ENCODE data around the gene MPRIP.

Gene MPRIP

DNA sequence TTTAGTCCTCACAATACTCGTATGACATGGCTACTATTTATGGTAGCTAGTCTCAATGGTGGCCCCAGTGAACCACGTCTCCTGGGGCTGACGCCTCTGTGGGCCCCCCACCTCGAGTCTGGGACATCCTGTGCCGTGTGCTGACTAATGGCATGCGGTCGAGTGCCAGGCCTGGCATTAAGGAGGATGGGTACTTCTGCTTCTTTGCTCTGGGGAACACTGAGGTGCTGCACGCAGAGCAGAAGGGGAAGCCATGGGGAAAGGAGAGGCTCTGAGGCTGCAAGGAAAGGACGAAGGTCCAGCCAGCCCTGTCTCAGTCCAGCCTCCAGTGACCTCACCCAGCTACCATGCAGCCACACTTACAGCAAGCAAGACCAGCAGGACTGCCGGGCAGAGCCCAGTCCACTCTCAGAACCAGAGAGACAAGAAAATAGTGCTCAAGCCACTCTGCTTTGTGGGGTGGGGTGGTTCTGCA, 5.7 kb upstream of the MPRIP start (continued):
- TF ChIP-seq ZNF561 (tag by site-specific recombination; IDR thresholded peaks at IDR 0.05; ENCODE audit: borderline replicate concordance) (no peak), ZNF37A (tag by site-specific recombination; IDR thresholded peaks at IDR 0.05) (no peak), WT1 (tag by site-specific recombination; IDR thresholded peaks at IDR 0.05) (no peak), SALL2 (tag by site-specific recombination; IDR thresholded peaks at IDR 0.05; ENCODE audit: borderline replicate concordance) (no peak), KLF16 (tag by site-specific recombination; IDR thresholded peaks at IDR 0.05) (no peak), ZNF239 (tag by site-specific recombination; IDR thresholded peaks at IDR 0.05) (no peak)

DNA sequence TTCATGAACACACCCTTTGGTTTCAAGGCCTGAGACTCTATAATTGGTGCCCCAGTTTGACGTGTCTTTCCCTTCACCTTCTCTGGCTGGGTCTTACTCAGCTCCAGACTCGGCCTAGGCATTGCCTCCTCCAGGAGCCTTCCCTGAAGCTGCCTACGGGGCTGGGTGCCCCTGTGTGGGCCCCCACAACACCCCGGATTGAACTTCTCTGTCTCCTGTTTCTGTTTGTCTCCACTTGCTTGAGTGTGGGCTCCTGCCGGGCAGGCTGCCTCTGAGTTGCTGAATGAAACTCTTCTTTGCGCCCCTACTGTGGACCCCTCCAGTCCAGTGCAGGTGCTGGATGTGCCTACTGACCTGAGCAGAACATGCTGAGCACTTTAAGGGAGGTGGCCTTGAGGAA, 2.3 kb upstream of the MPRIP start:
- H3K36me3 ChIP-seq (ENCODE audit: control insufficient read depth in 2 of 2, insufficient read depth in 1 of 2, low read length in 2 of 2), result no peaks in the 10 kb centered on the region
- H3K27ac ChIP-seq (ENCODE audit: extremely low read depth, low read depth, low read length), result no peak overlapping the region
- H3K4me1 ChIP-seq (ENCODE audit: control insufficient read depth, insufficient read depth, low read length), result peaks cover 8% of the 10 kb centered on the region
- H3K9me3 ChIP-seq (ENCODE audit: control insufficient read depth, insufficient read depth, low read depth, low read length), result no peaks in the 10 kb centered on the region
- no peak overlapping the region for H3K4me3 ChIP-seq (ENCODE audit: low read depth, low read length)
- POLR2A ChIA-PET, result no interaction called here
- CTCF ChIA-PET, result no interaction called here
- TF ChIP-seq ZNF624 (tag by site-specific recombination; IDR thresholded peaks at IDR 0.05) (no peak), ZNF585B (tag by site-specific recombination; IDR thresholded peaks at IDR 0.05) (no peak), ZNF776 (tag by site-specific recombination; IDR thresholded peaks at IDR 0.05; ENCODE audit: borderline replicate concordance) (no peak), ZFHX2 (tag by site-specific recombination; conservative IDR thresholded peaks at IDR 0.05) (no peak), ZSCAN23 (tag by site-specific recombination; IDR thresholded peaks at IDR 0.05) (no peak), ZEB2 (tag by site-specific recombination; IDR thresholded peaks at IDR 0.05) (no peak), ZNF184 (tag by site-specific recombination; IDR thresholded peaks at IDR 0.05) (no peak), ZNF791 (tag by site-specific recombination; IDR thresholded peaks at IDR 0.05) (no peak), ZNF174 (tag by site-specific recombination; IDR thresholded peaks at IDR 0.05) (no peak), ZNF596 (tag by site-specific recombination; IDR thresholded peaks at IDR 0.05) (no peak), ZBTB1 (tag by site-specific recombination; IDR thresholded peaks at IDR 0.05) (no peak), ZNF654 (tag by site-specific recombination; IDR thresholded peaks at IDR 0.05; ENCODE audit: low read depth) (no peak), ZNF549 (tag by site-specific recombination; IDR thresholded peaks at IDR 0.05) (no peak)
- TF ChIP-seq, protein P1, sequence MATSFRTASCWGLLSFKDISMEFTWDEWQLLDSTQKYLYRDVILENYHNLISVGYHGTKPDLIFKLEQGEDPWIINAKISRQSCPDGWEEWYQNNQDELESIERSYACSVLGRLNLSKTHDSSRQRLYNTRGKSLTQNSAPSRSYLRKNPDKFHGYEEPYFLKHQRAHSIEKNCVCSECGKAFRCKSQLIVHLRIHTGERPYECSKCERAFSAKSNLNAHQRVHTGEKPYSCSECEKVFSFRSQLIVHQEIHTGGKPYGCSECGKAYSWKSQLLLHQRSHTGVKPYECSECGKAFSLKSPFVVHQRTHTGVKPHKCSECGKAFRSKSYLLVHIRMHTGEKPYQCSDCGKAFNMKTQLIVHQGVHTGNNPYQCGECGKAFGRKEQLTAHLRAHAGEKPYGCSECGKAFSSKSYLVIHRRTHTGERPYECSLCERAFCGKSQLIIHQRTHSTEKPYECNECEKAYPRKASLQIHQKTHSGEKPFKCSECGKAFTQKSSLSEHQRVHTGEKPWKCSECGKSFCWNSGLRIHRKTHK (tag by site-specific recombination; IDR thresholded peaks at IDR 0.05), result no peak
- TF ChIP-seq, protein P2, sequence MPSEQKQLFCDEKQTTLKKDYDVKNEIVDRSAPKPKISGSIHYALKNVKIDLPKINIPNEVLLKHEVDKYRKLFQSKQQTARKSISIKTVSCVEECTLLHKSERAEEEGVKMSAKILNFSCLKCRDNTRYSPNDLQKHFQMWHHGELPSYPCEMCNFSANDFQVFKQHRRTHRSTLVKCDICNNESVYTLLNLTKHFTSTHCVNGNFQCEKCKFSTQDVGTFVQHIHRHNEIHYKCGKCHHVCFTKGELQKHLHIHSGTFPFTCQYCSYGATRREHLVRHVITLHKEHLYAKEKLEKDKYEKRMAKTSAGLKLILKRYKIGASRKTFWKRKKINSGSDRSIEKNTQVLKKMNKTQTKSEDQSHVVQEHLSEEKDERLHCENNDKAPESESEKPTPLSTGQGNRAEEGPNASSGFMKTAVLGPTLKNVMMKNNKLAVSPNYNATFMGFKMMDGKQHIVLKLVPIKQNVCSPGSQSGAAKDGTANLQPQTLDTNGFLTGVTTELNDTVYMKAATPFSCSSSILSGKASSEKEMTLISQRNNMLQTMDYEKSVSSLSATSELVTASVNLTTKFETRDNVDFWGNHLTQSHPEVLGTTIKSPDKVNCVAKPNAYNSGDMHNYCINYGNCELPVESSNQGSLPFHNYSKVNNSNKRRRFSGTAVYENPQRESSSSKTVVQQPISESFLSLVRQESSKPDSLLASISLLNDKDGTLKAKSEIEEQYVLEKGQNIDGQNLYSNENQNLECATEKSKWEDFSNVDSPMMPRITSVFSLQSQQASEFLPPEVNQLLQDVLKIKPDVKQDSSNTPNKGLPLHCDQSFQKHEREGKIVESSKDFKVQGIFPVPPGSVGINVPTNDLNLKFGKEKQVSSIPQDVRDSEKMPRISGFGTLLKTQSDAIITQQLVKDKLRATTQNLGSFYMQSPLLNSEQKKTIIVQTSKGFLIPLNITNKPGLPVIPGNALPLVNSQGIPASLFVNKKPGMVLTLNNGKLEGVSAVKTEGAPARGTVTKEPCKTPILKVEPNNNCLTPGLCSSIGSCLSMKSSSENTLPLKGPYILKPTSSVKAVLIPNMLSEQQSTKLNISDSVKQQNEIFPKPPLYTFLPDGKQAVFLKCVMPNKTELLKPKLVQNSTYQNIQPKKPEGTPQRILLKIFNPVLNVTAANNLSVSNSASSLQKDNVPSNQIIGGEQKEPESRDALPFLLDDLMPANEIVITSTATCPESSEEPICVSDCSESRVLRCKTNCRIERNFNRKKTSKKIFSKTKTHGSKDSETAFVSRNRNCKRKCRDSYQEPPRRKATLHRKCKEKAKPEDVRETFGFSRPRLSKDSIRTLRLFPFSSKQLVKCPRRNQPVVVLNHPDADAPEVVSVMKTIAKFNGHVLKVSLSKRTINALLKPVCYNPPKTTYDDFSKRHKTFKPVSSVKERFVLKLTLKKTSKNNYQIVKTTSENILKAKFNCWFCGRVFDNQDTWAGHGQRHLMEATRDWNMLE (tag by site-specific recombination; conservative IDR thresholded peaks at IDR 0.05; ENCODE audit: low read depth), result no peak
- TF ChIP-seq, protein P3, sequence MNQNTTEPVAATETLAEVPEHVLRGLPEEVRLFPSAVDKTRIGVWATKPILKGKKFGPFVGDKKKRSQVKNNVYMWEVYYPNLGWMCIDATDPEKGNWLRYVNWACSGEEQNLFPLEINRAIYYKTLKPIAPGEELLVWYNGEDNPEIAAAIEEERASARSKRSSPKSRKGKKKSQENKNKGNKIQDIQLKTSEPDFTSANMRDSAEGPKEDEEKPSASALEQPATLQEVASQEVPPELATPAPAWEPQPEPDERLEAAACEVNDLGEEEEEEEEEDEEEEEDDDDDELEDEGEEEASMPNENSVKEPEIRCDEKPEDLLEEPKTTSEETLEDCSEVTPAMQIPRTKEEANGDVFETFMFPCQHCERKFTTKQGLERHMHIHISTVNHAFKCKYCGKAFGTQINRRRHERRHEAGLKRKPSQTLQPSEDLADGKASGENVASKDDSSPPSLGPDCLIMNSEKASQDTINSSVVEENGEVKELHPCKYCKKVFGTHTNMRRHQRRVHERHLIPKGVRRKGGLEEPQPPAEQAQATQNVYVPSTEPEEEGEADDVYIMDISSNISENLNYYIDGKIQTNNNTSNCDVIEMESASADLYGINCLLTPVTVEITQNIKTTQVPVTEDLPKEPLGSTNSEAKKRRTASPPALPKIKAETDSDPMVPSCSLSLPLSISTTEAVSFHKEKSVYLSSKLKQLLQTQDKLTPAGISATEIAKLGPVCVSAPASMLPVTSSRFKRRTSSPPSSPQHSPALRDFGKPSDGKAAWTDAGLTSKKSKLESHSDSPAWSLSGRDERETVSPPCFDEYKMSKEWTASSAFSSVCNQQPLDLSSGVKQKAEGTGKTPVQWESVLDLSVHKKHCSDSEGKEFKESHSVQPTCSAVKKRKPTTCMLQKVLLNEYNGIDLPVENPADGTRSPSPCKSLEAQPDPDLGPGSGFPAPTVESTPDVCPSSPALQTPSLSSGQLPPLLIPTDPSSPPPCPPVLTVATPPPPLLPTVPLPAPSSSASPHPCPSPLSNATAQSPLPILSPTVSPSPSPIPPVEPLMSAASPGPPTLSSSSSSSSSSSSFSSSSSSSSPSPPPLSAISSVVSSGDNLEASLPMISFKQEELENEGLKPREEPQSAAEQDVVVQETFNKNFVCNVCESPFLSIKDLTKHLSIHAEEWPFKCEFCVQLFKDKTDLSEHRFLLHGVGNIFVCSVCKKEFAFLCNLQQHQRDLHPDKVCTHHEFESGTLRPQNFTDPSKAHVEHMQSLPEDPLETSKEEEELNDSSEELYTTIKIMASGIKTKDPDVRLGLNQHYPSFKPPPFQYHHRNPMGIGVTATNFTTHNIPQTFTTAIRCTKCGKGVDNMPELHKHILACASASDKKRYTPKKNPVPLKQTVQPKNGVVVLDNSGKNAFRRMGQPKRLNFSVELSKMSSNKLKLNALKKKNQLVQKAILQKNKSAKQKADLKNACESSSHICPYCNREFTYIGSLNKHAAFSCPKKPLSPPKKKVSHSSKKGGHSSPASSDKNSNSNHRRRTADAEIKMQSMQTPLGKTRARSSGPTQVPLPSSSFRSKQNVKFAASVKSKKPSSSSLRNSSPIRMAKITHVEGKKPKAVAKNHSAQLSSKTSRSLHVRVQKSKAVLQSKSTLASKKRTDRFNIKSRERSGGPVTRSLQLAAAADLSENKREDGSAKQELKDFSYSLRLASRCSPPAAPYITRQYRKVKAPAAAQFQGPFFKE (tag by site-specific recombination; IDR thresholded peaks at IDR 0.05; ENCODE audit: borderline replicate concordance), result no peak
